ENCODE data around the gene IFT80.
"Not testable (repeated sequence)": the region's sequence is repeated elsewhere in the genome, so short reads cannot be mapped to it uniquely, and the experiment has no call there.

DNA sequence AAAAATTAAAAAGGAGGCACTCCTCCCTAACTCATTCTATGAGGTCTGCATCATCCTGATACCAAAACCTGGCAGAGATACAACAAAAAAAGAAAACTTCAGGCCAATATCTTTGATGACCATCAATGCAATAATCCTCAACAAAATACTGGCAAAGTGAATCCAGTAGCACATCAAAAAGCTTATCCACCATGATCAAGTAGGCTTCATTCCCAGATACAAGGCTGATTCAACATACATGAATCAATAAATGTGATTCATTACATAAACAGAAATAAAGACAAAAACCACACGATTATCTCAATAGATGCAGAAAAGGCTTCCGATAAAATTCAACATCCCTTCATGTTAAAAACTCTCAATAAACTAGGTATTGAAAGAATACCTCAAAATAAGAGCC, 72.7 kb downstream of the IFT80 start:
- TF ChIP-seq, protein P1, sequence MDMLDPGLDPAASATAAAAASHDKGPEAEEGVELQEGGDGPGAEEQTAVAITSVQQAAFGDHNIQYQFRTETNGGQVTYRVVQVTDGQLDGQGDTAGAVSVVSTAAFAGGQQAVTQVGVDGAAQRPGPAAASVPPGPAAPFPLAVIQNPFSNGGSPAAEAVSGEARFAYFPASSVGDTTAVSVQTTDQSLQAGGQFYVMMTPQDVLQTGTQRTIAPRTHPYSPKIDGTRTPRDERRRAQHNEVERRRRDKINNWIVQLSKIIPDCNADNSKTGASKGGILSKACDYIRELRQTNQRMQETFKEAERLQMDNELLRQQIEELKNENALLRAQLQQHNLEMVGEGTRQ (IDR thresholded peaks at IDR 0.05; ENCODE audit: borderline replicate concordance, low read depth, low read length) = not testable (repeated sequence)
- TF ChIP-seq, protein P2, sequence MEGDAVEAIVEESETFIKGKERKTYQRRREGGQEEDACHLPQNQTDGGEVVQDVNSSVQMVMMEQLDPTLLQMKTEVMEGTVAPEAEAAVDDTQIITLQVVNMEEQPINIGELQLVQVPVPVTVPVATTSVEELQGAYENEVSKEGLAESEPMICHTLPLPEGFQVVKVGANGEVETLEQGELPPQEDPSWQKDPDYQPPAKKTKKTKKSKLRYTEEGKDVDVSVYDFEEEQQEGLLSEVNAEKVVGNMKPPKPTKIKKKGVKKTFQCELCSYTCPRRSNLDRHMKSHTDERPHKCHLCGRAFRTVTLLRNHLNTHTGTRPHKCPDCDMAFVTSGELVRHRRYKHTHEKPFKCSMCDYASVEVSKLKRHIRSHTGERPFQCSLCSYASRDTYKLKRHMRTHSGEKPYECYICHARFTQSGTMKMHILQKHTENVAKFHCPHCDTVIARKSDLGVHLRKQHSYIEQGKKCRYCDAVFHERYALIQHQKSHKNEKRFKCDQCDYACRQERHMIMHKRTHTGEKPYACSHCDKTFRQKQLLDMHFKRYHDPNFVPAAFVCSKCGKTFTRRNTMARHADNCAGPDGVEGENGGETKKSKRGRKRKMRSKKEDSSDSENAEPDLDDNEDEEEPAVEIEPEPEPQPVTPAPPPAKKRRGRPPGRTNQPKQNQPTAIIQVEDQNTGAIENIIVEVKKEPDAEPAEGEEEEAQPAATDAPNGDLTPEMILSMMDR (IDR thresholded peaks at IDR 0.05) = not testable (repeated sequence)
- TF ChIP-seq EZH2phosphoT487 (IDR thresholded peaks at IDR 0.05; ENCODE audit: borderline replicate concordance, low read depth); RFX5 (IDR thresholded peaks at IDR 0.05; ENCODE audit: low read length): not testable (repeated sequence)
